GM12878 (cell line): ENCODE results near the gene ZNF213. TPM values are rescaled to one million over a fixed set of nuclear protein-coding genes. Genes with fewer than 3 reads are reported as not detected.

Experiments
- ATAC-seq: fragments of 200-7000 bp; cut with Tn5 transposase; 3 replicates; pipeline ENCODE4 v1.9.1; 2020; ENCODE audit warnings: mild to moderate bottlenecking, moderate library complexity
- BruUV-seq: library from RNA; stranded (reverse); fragments of 400-500 nt; replicated peaks from 2 replicates; lab custom pipeline; 2021; lab: Mats Ljungman, UMichigan
- CTCF ChIA-PET: fragments of 300-600 bp; sonication (Branson Sonifier 250); formaldehyde crosslinking; extraction: SDS; loops from one replicate; lab custom pipeline; 2021; ENCODE audit warnings: inconsistent platforms; lab: Yijun Ruan, JAX
- POLR2A ChIA-PET: fragments of 350-600 bp; formaldehyde crosslinking; extraction: SDS; loops from one replicate; lab custom pipeline; 2021; ENCODE audit warnings: inconsistent platforms; lab: Charles Lee
- RAD21 ChIA-PET: fragments of 300-600 bp; sonication (Branson Sonifier 250); formaldehyde crosslinking; loops from one replicate; lab custom pipeline; 2023; ENCODE audit warnings: antibody characterized with exemption; ENCODE audit not compliant: unreplicated experiment; lab: Charles Lee
- SMC1A ChIA-PET: fragments of 300-600 bp; sonication (Branson Sonifier 250); formaldehyde crosslinking; loops from one replicate; lab custom pipeline; 2023; ENCODE audit not compliant: unreplicated experiment, uncharacterized antibody; lab: Charles Lee
- DNase-seq: peaks from one replicate; pipeline ENCODE4 v3.0.0-alpha.2; 2011; ENCODE audit warnings: low read depth, low spot score
- FAIRE-seq: peaks from 3 replicates; lab custom pipeline; 2011; peaks lifted over from hg19 to GRCh38; lab: Jason Lieb, UNC
- H2AFZ ChIP-seq: 2 replicates; pipeline ENCODE4 v1.6.0; 2011; ENCODE audit warnings: low read depth, low read length, control low read depth; ENCODE audit not compliant: control insufficient read depth
- H3K27ac ChIP-seq: 2 replicates; pipeline ENCODE4 v1.5.1; 2011; ENCODE audit warnings: control low read depth; ENCODE audit not compliant: control insufficient read depth, insufficient read depth
- H3K27me3 ChIP-seq, 2 experiments: replicated peaks in 1 of 2; 2 replicates each; pipeline versions ENCODE4 v1.6.0 to v1.6.1; 2011; ENCODE audit warnings: low read length in 1 of 2; ENCODE audit not compliant: control insufficient read depth in 2 of 2, insufficient read depth in 2 of 2
- H3K36me3 ChIP-seq, 2 experiments: 2 replicates each; pipeline ENCODE4 v1.5.1; 2011; ENCODE audit warnings: low read length in 1 of 2; ENCODE audit not compliant: control insufficient read depth in 2 of 2, insufficient read depth in 2 of 2
- H3K4me1 ChIP-seq: 2 replicates; pipeline ENCODE4 v1.6.1; 2011; ENCODE audit warnings: mild to moderate bottlenecking, low read length, moderate library complexity, mixed read lengths; ENCODE audit not compliant: control insufficient read depth, insufficient read depth
- H3K4me2 ChIP-seq: 2 replicates; pipeline ENCODE4 v1.6.0; 2011; ENCODE audit warnings: control low read depth; ENCODE audit not compliant: control insufficient read depth, insufficient read depth
- H3K4me3 ChIP-seq: fragments of 200-600 bp; sonication (generic); 2 replicates; pipeline ENCODE4 v1.5.1; 2016
- H3K79me2 ChIP-seq: 2 replicates; pipeline ENCODE4 v1.6.0; 2011; ENCODE audit warnings: low read length; ENCODE audit not compliant: control insufficient read depth, insufficient read depth
- H3K9ac ChIP-seq: 2 replicates; pipeline ENCODE4 v1.8.0; 2011; ENCODE audit warnings: low read length, control low read depth, mixed read lengths; ENCODE audit not compliant: control insufficient read depth, insufficient read depth
- H3K9me3 ChIP-seq: replicated peaks from 3 replicates; pipeline ENCODE4 v1.5.1; 2011; ENCODE audit warnings: mild to moderate bottlenecking, low read length; ENCODE audit not compliant: control insufficient read depth, insufficient read depth
- H4K20me1 ChIP-seq: 2 replicates; pipeline ENCODE4 v1.6.0; 2011; ENCODE audit not compliant: control insufficient read depth, insufficient read depth
- ELK1 ChIP-seq: IDR thresholded peaks from 2 replicates; pipeline ENCODE4 v1.6.1; 2012; ENCODE audit warnings: low read depth, low read length, improper control_type of control experiment
- HSF1 ChIP-seq: fragments of 150-350 bp; IDR thresholded peaks from 2 replicates; pipeline ENCODE4 v1.6.1; 2014; ENCODE audit warnings: mild to moderate bottlenecking, low read depth, low read length
- KLF5 ChIP-seq: fragments of 450-650 bp; IDR thresholded peaks from 2 replicates; pipeline ENCODE4 v1.6.1; 2014; ENCODE audit warnings: mild to moderate bottlenecking; ENCODE audit not compliant: partially characterized antibody
- MTA2 ChIP-seq: fragments of 450-650 bp; IDR thresholded peaks from 2 replicates; pipeline ENCODE4 v1.6.1; 2016; ENCODE audit warnings: low read depth, mild to moderate bottlenecking, moderate library complexity
- RBBP5 ChIP-seq: fragments of 200-600 bp; sonication (generic); conservative IDR thresholded peaks from 2 replicates; pipeline ENCODE4 v1.6.1; 2016
- SIN3A ChIP-seq: IDR thresholded peaks from 2 replicates; pipeline ENCODE4 v1.6.1; 2012; ENCODE audit warnings: low read depth, low read length, improper control_type of control experiment
- SIX5 ChIP-seq: IDR thresholded peaks from 2 replicates; pipeline ENCODE4 v1.6.1; 2011; ENCODE audit warnings: mild to moderate bottlenecking, low read depth, low read length, moderate library complexity; ENCODE audit not compliant: severe bottlenecking
- WGBS: methylation state at CpG from one replicate; pipeline ENCODE4 v1.1.6; 2016; ENCODE audit warnings: low lambda C conversion rate; ENCODE audit not compliant: insufficient replicate concordance, insufficient coverage; ENCODE audit errors: missing lambda C conversion rate; 5-methylcytosine and 5-hydroxymethylcytosine counted together
- in situ Hi-C: fragments of 300-500 bp; cut with MboI; formaldehyde crosslinking; loops from 9 replicates; pipeline ENCODE4 v1.14.3; 2018; ENCODE audit warnings: mixed read lengths
- intact Hi-C: fragments of 100-400 bp; cut with micrococcal nuclease; formaldehyde crosslinking; loops from one replicate; pipeline ENCODE4 v1.14.2; 2022; ENCODE audit not compliant: unreplicated experiment
- polyA plus RNA-seq, 11 experiments: library from polyadenylated mRNA; depleted of rRNA in 4 of 11; unstranded in 6 of 11; stranded (reverse) in 5 of 11; fragments of >200 nt; fragmentation: Nextera tagmentation in 4 of 11; fragmentation: Illumina TruSeq in 1 of 11; extraction: Ambion mirVana in 4 of 11; extraction: Trizol in 1 of 11; gene quantifications; 1 replicate in 1 of 11; 2 replicates in 10 of 11; pipeline versions ENCODE4 v1.2.1 to v1.2.3, GENCODE V29; 2011 to 2016; ENCODE audit warnings: inconsistent platforms in 2 of 11, missing spikeins in 2 of 11, low read depth in 1 of 11
- total RNA-seq, 4 experiments: library from RNA; depleted of rRNA in 3 of 4; stranded (reverse); fragments of >200 nt in 3 of 4; fragmentation: Illumina TruSeq in 1 of 4; extraction: Trizol in 1 of 4; gene quantifications; 2 replicates each; pipeline versions ENCODE4 v1.2.1 to v1.2.3, GENCODE V29; 2013 to 2021

Gene ZNF213
- total and polyA plus RNA-seq, 10 of the 15 experiments (the other 5 are each of a cell fraction or from before 2014, with no cell fraction given): 0.53 to 9.4 (median 1.1) TPM

DNA sequence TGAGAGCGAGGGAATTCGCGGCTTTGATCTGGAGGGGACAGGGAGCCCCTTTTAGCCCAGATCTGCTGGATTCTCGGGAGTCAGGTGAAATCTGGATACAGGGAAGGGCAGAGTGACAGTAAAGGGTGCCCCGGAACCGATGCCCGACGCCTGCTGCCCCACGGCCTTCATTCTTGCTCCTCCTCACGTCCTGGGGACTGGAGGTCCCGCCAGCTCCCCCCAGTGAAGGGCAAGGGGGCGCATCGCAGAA lies 53.8 kb downstream of the ZNF213 start:
- ChIA-PET CTCF (interaction anchor here (0.9 kb wide), 1 partner anchor 38 kb away, joined by 3 read pairs; no protein-coding TSS in a partner anchor), RAD21 (no interaction called here), POLR2A (no interaction called here), SMC1A (interaction anchor here (1.0 to 1.5 kb wide), 3 partner anchors 14 to 269 kb away, joined by 3 to 4 read pairs (median 3); no protein-coding TSS in a partner anchor)
- Histone ChIP-seq H3K4me1 (peaks cover 19% of the 10 kb centered on the region), H3K27ac (no peak overlapping the region), H3K4me2 (peak overlapping the region; percentile 98), H3K27me3 (no peaks in the 10 kb centered on the region; a peak in 1 of 4 replicates), H3K36me3 (no peaks in the 10 kb centered on the region), H4K20me1 (no peaks in the 10 kb centered on the region), H3K9me3 (no peaks in the 10 kb centered on the region; the same call in 2 of the 3 replicates), H3K9ac (peak overlapping the region; percentile 63), H2AFZ (peak overlapping the region; percentile 82), H3K4me3 (peak overlapping the region; percentile 54), H3K79me2 (no peaks in the 10 kb centered on the region)
- BruUV-seq: no TSS peak
- ATAC-seq (no peak), FAIRE-seq (no peak), DNase-seq (no peak)
- intact Hi-C loops (loop anchor here (2.0 kb wide), 1 partner anchor 270 kb away; no protein-coding TSS in a partner anchor), in situ Hi-C loops (no loop called here)
- WGBS: 5% methylated on average over 13 of the region's 13 CpGs
- TF ChIP-seq RBBP5: no peak
- no peak for TF ChIP-seq SIN3A

- no peaks in the 10 kb centered on the region; the same call in 2 of the 3 replicates for H3K9me3 ChIP-seq
- no peak overlapping the region for H3K27ac ChIP-seq
- RAD21 ChIA-PET: no interaction called here
- H2AFZ ChIP-seq: peak overlapping the region; percentile 82
- SMC1A ChIA-PET: interaction anchor here (0.7 to 1.5 kb wide), 6 partner anchors 14 to 268 kb away, joined by 3 to 4 read pairs (median 3); no protein-coding TSS in a partner anchor
- no peaks in the 10 kb centered on the region for H3K36me3 ChIP-seq
- no peaks in the 10 kb centered on the region; a peak in 1 of 4 replicates for H3K27me3 ChIP-seq
- FAIRE-seq (no peak), ATAC-seq (peak; percentile 77), DNase-seq (no peak)
- CTCF ChIA-PET: interaction anchor here (0.7 to 1.3 kb wide), 3 partner anchors 38 to 255 kb away, joined by 3 to 4 read pairs (median 3); partner anchors contain the start of genes NAA60 and ZNF597
- peak overlapping the region; percentile 54 for H3K4me3 ChIP-seq
- H4K20me1 ChIP-seq: no peaks in the 10 kb centered on the region
- in situ Hi-C loops: no loop called here
- H3K4me1 ChIP-seq: peaks cover 17% of the 10 kb centered on the region
- peak overlapping the region; percentile 98 for H3K4me2 ChIP-seq
- BruUV-seq: no TSS peak
- WGBS: 6% methylated on average over 61 of the region's 61 CpGs
- peak overlapping the region; percentile 63 for H3K9ac ChIP-seq
- POLR2A ChIA-PET: no interaction called here
- intact Hi-C loops: loop anchor here (2.0 kb wide), 1 partner anchor 270 kb away; no protein-coding TSS in a partner anchor
- H3K79me2 ChIP-seq: no peaks in the 10 kb centered on the region
- TF ChIP-seq SIX5 (no peak), ELK1 (no peak), MTA2 (no peak), HSF1 (no peak), KLF5 (no peak)
Measured at GRCh38 chr16:3188925-3189825, 54.3 kb downstream of the ZNF213 start.
